ENCODE results near the gene NFYA.
"Not testable (repeated sequence)": the region's sequence is repeated elsewhere in the genome, so short reads cannot be mapped to it uniquely, and the experiment has no call there.

The NFYA gene

DNA sequence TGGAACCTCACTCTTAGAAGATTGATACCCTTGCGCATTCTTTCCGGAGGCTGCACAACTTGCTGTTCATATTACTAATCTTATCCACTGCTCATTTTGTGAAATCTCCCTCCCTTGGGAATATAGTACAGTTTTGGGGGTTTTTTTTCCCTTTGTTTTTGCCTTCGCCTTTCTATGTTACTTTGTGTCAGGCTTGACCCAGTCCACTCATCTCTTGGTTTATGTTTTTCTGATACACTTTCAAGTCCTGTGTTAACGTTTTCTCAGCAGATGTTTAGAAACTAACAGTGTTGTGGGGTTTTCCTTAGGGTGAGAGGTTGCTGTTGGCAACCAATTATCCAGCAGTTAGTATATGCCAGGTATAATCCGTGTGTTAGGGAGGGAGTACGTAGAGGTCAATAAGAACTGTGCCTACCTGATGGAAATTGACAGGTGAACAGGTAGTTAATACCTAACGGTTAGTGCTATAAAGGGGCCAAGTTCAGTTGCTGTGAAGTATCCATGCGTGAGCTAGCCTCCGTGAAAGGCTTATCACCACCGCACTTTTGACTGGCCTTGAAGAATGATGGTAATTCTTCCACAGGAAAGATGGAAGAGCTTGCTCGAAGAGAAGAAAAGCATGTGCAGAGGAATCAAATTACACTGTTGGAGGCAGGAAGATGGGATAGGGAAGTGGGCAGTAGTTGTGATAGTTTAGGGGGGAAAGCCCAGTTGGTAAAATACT, 1.4 kb downstream of the NFYA start:
- DNase-seq, result no peak

GRCh38 chr6:41074692-41075436, 2.1 kb downstream of the NFYA start:
- no peak for DNase-seq

DNA sequence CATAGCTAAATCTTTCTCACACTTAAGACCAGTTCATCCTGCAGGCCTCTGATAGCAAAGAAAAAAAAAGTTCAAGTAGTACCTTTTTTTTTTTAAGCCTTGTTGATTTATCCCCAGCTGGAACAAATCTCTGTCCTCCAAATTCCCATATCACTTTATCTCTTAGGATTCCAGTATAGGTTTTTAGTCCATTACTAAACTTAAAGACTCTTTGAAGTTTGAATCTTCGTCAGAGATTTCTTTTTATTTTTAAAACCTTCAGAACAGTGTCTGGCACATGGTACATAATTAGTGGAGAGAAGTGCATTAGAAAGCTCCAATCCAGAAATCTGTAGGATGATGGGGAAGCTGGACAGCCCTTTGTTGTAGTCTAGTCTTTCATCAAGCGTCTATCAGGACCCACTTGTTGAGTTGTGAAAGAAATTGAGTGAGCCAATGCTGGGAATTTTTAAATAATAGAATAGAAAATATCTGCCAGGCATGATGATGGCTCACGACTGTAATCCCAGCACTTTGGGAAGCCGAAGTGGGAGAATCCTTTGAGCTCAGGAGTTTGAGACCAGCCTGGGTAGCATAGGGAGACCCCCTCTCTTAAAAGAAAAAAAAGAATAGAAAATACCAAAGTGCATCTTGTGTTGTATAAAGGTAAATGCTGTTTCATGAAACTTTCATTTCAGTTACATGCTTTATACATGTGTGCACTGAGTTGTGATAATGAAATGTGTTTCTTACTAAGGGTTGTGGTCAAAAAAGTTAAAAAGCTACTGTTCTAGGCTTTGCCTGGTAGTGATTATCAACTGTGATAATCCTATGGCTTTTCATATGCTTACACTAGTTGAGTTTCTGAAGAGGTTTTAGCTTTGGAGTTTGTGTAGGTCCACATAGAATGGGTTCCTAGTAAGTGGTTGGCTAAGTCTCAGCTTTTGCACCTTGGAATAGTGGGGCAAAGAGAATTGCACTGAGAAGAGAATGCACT, 3.2 kb downstream of the NFYA start:
- no peak for DNase-seq

DNA sequence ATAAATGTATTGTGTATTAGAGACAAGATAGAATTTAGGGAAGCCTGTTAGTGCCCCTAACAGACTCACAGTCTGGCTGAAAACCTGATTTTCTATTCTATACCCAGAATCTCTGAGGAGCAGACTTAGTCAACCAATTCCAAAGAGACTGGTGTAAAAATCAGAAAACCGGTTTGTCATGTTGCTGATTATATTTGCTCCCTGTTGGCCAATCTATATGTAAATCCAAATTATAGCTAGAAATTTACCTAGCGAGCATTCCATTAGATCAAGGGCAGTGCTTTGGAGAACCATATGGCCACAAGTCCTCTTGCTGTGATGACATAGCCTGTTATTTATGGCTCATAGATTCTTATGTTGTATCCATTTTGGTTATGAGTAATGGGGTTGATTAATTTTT, 4.8 kb downstream of the NFYA start:
- no peak for DNase-seq

DNA sequence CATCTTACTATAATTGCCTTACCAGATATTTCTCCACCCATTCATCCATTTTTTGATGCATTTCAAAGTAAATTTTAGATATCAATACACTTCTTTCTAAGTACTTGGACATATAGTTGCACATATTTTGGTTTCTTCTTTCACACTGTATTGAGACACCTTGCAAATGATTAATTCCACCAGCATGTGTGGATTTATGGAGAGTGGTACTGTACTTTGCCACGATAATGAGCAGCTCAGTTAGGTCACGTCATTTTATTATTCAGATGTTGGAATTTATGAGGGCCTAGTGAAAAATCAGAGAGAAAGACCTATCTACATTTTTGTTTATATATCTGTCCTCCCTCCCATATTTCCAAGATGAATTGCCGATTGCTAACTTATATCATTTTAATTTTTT, 5.3 kb downstream of the NFYA start:
- DNase-seq, result no peak

DNA sequence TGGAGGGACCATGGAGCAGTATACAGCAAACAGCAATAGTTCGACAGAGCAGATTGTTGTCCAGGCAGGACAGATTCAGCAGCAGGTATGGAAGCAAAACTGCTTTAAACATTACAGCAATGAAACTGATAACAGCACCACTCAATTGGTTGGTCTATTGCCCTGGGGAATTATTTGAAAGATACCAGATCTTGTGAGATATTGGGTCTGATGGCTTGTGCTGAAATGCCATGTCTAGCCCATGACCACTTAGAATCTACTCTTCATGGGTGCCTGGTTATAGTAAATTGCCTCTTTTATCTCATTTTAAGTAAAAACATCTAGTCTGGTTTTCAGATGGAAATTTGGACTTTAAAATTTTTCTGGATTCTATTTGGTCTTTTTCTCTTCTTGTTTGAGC, 6.3 kb downstream of the NFYA start:
- DNase-seq, result no peak

DNA sequence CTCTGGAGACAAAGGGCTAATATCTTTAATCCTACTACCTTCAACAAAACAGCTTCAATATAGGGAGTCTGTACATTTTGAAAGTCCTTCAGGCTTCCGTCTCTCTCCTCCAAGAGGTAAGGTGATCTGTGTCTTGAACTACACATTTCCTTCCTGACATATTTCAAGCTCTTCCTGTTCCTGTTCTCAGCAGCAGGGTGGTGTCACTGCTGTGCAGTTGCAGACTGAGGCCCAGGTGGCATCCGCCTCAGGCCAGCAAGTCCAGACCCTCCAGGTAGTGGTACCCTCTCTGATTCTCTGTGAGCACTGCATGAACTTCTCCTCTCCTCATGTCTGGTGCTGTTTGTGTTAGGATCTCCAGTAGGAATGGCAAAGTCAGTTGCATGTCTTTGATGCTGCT, 7.8 kb downstream of the NFYA start:
- DNase-seq, result no peak

DNA sequence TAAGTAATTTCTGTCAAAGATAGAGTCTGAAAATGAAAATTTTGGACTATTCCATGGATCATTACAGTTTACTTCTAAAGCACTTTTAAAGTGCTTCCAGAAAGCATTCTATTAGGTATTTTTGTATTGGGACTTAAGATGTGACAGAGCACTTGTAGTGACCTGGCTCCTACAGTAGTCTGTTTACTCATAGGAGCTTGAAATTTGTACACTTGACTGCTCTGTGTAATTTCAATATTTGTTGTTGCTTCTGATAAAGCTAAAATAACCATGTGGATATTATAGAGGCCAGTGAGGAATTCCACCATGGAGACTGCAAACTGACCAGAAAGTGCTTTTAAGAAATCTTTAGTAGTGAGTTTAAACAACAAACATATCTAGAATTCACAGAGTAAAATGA, 10.3 kb downstream of the NFYA start:
- no peak for DNase-seq

GRCh38 chr6:41085182-41085581, 12.4 kb downstream of the NFYA start:
- DNase-seq, result no peak

- DNase-seq, result no peak
Observed at GRCh38 chr6:41088451-41088850, 15.7 kb downstream of the NFYA start.

- DNase-seq, result no peak
Observed at GRCh38 chr6:41090841-41091761, 18.3 kb downstream of the NFYA start.

- DNase-seq, result peak; percentile 6 to 8
Observed at GRCh38 chr6:41092421-41093140, 19.8 kb downstream of the NFYA start.

DNA sequence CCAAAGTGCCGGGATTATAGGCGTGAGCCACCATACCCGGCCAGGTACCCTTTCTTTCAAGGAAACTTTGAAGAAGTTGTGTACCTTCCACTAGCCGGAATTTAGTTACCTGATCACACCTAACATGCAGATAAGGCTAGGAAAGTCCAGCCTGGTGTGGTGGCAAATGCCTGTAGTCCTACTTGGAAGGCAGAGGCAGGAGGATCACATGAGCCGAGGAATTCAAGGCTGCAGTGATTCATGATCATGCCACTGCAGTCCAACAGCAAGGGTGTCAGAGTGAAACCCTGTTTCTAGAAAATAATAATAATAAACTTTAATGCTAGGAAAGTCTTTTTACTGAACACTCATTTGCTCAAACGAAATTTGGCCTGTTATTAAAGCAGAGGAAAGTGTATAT, 21.0 kb downstream of the NFYA start:
- DNase-seq, result no peak

DNA sequence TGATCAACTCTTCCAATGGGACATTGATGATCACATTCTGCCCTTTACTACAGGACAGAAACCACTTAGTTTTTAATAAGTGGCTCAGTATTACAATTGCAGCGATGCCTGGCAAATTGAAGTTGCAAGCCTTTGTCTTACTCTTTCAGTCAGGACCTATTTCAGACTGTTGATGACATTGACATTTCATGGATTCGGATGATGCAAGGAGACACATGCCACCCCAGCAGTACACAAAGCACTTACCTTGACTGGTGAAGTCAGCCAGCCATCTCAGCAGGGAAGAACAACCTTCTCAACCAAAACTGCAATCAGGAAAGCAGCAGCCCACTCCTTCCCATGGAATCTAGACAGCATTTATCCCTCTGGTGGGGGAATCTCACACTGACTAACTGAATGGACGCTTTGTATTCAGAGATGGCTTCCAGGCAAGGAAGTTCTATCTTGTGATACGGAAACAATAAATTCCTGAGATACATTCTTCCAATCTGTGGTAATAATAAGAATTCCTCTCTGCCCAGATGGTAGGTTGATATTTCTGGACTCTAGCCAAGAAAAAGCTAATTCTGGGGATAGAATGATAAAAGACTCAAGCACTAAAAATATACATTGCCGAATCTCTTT, 24.8 kb downstream of the NFYA start:
- no peak for DNase-seq

DNA sequence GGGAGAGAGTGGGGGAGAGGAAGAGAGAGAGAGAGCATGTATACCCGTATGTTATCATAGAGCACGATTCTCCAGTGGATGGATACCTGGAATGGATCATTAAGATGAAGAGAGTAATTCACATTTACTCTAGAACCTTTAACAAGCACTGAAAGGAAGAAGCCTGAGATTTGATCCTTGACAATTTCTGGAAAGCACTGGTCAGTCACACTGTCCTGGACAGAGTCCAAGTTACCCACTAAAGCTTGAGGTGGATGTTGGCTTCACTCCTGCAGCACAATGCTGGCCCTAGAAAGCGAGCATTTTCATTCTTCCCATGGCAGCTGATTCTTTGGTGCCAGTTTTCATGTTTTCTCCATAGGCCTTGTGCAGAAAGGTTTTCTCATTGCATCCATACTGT, 25.6 kb downstream of the NFYA start:
- no peak for DNase-seq

DNA sequence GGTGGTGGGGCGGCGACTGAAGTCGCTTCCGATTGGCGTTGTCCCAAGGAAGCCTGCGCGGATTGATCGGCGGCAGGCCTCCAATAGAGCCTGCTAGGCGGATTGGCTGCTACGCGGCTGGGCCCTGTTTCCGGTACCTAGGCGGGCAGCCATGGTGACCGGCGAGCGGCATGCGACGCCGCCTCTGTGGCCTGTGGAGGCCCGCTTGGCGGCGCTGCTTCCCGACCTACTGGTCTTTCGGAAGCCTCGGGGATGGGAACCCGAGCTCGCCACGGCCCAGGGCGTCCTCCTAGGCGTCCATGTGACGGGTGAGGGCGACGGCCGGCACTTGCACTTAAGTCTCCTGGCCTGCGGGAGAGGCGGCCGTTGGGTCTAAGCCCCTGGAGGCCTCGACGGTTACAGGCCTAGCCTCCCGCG, 28.1 kb downstream of the NFYA start:
- DNase-seq, result no peak

DNA sequence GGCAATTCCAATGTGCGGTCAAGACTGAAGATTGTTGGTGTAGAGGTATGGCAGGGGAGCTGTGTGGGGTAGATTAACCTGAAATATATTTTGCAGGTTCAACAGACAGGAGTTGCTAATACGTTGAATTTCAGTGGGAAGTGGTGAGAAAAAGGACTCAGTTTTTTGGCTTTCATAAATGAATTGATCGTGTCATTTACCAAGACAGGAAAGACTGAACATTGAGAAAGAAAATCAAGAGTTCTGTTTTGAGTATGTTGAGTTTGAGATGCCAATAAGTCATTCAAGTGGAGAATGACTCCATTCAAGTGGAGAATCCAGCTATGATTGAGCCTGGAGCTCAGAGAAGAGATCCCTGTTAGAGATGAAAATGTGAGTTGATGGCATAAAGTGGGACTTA, 31.1 kb downstream of the NFYA start:
- DNase-seq, result no peak

DNA sequence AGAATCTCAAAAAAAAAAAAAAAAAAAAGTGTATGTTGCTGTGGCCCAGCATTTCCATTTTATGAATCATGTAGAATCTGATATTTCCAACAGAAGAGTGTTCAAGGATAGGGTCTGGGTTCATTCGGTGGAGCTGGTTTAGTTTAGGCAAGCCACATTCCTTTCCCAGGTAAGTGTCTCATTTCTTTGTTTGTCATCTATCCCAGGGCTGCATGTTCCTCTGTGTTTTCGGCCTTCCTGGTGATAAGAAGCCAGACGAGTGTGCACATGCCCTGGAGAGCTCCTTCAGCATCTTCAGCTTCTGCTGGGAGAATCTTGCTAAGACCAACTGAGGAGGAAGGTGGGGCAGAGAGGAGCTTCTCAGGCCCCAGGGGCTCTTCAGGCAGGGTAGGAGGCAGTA, 38.2 kb downstream of the NFYA start:
- DNase-seq, result no peak

GRCh38 chr6:41115027-41115426, 42.3 kb downstream of the NFYA start:
- DNase-seq, result not testable (repeated sequence)

- no peak for DNase-seq
Observed at GRCh38 chr6:41119508-41119907, 46.7 kb downstream of the NFYA start.

- no peak for DNase-seq
Observed at GRCh38 chr6:41120058-41120457, 47.3 kb downstream of the NFYA start.
